Tibial artery (tissue), 4 donors: Measurements from ENCODE around the gene GRM8.

Experiments
- DNase-seq, 2 donors: peaks; one replicate each; pipeline ENCODE4 v3.0.0-alpha.2; 2019
- H3K27ac ChIP-seq, 2 donors: fragments of 200-600 bp; sonication (generic) in 1 of 2; 1 replicate in 1 of 2; 2 replicates in 1 of 2; pipeline ENCODE4 v1.5.1; 2018 to 2019; ENCODE audit warnings: mild to moderate bottlenecking in 1 of 2
- H3K27me3 ChIP-seq, 2 donors: fragments of 200-600 bp; sonication (generic) in 1 of 2; one replicate each; pipeline versions ENCODE4 v1.5.1 to v1.6.0; 2016 to 2019
- H3K36me3 ChIP-seq, 3 donors: fragments of 200-600 bp; sonication (generic) in 2 of 3; one replicate each; pipeline ENCODE4 v1.5.1; 2016 to 2019; ENCODE audit warnings: mild to moderate bottlenecking in 2 of 3
- H3K4me1 ChIP-seq, 4 donors: fragments of 200-600 bp; sonication (generic) in 2 of 4; 1 replicate in 3 of 4; 2 replicates in 1 of 4; pipeline ENCODE4 v1.5.1; 2016 to 2019
- H3K4me3 ChIP-seq, 2 donors: fragments of 200-600 bp; sonication (generic) in 1 of 2; 1 replicate in 1 of 2; 2 replicates in 1 of 2; pipeline ENCODE4 v1.5.1; 2018 to 2019; ENCODE audit warnings: mild to moderate bottlenecking in 2 of 2
- H3K9me3 ChIP-seq, 3 donors: fragments of 200-600 bp; sonication (generic) in 1 of 3; one replicate each; pipeline ENCODE4 v1.5.1; 2016 to 2019
- intact Hi-C: fragments of 100-400 bp; cut with DNase I; formaldehyde crosslinking; loops from one replicate; pipeline ENCODE4 v1.15.0; 2023; ENCODE audit warnings: low total_unique reads
- TF ChIP-seq, protein P1 (sequence below), 2 experiments: fragments of 200-600 bp in 1 of 2; fragments of 450-650 bp in 1 of 2; IDR thresholded peaks; one replicate each; pipeline ENCODE4 v1.5.1; 2017 to 2019; ENCODE audit warnings: antibody characterized with exemption in 2 of 2, mild to moderate bottlenecking in 1 of 2, moderate library complexity in 1 of 2

Gene GRM8

DNA sequence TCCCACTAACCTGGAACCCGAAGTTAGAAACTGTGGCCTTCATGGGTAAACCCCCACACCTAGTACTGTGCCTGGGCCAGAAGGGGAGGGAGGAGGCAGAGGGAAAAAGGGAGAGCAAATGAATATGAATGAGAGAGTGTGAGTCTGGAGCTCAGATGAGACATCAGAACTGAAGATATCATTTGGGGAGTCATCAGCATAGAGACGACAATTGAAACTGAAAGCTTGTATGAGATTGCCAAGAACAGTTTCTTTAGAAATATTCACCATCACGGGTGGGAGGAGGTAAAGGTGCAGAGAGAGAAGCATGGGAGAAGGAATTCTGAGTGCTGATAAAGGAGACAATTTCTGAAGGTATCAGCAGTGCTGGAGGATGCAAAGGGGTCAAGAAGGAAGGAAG lies 171.2 kb downstream of the GRM8 start:
- no peak for DNase-seq
- H3K4me1 ChIP-seq: no peaks in the 10 kb centered on the region
- no peak overlapping the region for H3K4me3 ChIP-seq
- intact Hi-C loops: no loop called here
- no peaks in the 10 kb centered on the region for H3K36me3 ChIP-seq
- no peaks in the 10 kb centered on the region for H3K9me3 ChIP-seq
- H3K27ac ChIP-seq: no peak overlapping the region
- TF ChIP-seq, protein P1, sequence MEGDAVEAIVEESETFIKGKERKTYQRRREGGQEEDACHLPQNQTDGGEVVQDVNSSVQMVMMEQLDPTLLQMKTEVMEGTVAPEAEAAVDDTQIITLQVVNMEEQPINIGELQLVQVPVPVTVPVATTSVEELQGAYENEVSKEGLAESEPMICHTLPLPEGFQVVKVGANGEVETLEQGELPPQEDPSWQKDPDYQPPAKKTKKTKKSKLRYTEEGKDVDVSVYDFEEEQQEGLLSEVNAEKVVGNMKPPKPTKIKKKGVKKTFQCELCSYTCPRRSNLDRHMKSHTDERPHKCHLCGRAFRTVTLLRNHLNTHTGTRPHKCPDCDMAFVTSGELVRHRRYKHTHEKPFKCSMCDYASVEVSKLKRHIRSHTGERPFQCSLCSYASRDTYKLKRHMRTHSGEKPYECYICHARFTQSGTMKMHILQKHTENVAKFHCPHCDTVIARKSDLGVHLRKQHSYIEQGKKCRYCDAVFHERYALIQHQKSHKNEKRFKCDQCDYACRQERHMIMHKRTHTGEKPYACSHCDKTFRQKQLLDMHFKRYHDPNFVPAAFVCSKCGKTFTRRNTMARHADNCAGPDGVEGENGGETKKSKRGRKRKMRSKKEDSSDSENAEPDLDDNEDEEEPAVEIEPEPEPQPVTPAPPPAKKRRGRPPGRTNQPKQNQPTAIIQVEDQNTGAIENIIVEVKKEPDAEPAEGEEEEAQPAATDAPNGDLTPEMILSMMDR (IDR thresholded peaks at IDR 0.05): no peak
- H3K27me3 ChIP-seq: no peaks in the 10 kb centered on the region

DNA sequence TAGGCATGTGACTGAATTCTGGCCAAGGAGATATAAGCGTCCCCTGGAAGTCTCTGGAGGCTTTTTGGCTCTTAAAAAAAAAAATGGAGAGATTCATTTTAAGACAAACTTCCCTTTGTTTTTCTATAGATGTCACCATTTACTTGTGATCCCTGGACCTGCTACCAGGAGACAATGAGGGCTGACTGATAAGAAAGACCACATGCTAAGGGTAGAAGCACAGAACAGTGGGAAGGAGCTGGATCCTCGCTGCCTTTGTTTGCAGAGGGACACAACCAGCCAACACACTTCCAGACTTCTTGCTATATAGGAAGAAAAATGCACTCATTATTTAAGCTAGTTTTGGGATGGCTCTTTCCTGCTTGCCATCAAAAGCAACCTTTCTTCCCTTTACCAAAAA lies 172.2 kb downstream of the GRM8 start:
- DNase-seq: no peak
- Histone ChIP-seq H3K27me3 (no peaks in the 10 kb centered on the region), H3K36me3 (no peaks in the 10 kb centered on the region), H3K4me1 (no peaks in the 10 kb centered on the region), H3K27ac (no peak overlapping the region), H3K9me3 (no peaks in the 10 kb centered on the region), H3K4me3 (no peak overlapping the region)
- TF ChIP-seq, protein P1 (IDR thresholded peaks at IDR 0.05): no peak
- intact Hi-C loops: no loop called here

DNA sequence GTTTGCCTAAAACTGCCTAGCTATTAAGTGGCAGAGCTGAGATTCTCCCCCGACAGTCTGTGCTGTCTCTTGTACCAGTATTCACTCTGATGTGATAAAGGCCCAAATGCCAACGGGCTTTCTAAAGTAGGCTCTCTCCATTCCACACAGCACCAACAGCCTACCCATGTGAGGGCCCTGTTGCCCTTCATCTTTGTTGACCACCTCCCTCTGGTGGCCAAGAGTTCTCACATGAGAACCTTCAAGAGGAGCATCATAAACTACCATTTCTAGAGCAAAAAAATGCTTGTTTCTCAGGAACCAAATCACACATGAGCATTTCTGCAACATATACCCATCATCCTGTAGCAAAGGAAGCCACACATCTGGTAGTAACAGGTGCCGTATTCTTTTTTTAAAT lies 185.8 kb downstream of the GRM8 start:
- Histone ChIP-seq H3K27ac (no peak overlapping the region), H3K4me1 (no peaks in the 10 kb centered on the region), H3K4me3 (no peak overlapping the region), H3K27me3 (no peaks in the 10 kb centered on the region), H3K36me3 (no peaks in the 10 kb centered on the region), H3K9me3 (peaks cover 0 to 3% (median 0%) of the 10 kb centered on the region in 3 donors)
- TF ChIP-seq, protein P1 (IDR thresholded peaks at IDR 0.05): no peak
- intact Hi-C loops: no loop called here
- DNase-seq: no peak

DNA sequence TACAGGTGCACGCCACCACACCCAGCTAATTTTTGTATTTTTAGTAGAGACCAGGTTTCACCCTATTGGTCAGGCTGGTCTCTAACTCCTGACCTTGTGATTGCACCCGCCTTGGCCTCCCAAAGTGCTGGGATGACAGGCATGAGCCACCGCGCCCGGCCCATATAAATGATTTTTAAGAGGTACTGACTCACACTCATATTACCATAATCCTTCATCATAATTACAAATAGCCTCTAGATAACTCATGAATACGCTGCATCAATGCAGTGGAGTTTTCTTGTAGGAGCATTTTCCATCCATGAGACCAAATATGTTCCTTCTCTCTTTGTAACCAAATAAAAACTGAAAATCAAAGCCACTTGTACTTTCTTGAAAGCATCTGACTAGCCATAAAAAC lies 193.3 kb downstream of the GRM8 start:
- DNase-seq: no peak
- TF ChIP-seq, protein P1 (IDR thresholded peaks at IDR 0.05): no peak
- Histone ChIP-seq H3K9me3 (peaks cover 0 to 3% (median 0%) of the 10 kb centered on the region in 3 donors), H3K27me3 (no peaks in the 10 kb centered on the region), H3K27ac (no peak overlapping the region), H3K36me3 (no peaks in the 10 kb centered on the region), H3K4me1 (no peaks in the 10 kb centered on the region), H3K4me3 (no peak overlapping the region)
- intact Hi-C loops: no loop called here

DNA sequence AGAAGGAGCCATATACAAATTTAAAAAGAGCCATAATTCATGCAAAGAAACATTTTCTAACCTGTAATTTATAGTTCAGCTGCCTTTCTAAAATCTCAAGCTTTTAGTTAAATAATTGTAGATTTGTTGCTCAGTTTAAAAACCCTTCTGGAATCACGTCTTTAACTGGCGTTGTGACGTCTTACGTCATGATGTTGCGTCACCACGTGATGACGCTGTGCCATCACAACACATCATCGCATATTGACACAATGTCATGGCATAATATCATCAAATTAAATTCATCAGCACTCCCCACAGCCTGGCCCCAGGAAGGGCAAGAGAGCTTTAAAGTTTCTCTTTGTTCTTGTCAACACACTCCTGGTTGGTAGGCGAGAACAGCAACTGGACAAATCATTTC lies 194.8 kb downstream of the GRM8 start:
- TF ChIP-seq, protein P1 (IDR thresholded peaks at IDR 0.05): no peak
- intact Hi-C loops: no loop called here

DNA sequence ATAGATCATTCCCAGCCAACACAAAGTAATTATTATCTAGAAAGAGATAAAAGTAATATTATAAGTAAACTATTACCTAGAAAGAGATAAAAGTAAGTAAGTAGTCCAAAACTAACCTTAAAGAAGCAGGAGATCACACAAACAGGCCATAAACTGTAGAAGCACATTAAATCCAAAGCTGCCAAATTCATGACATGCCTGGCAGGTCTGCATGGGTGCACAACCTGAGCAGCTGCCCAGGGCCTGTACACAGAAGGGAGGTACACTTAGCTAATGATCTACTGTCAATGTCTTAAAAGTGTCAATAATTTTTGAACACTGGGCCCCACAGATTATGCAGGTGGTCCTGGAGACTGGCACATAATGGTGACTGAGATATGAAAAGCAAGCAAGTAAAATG lies 196.5 kb downstream of the GRM8 start:
- no peaks in the 10 kb centered on the region for H3K9me3 ChIP-seq
- H3K4me1 ChIP-seq: no peaks in the 10 kb centered on the region
- no peak overlapping the region for H3K27ac ChIP-seq
- intact Hi-C loops: no loop called here
- no peak for DNase-seq
- H3K4me3 ChIP-seq: no peak overlapping the region
- no peaks in the 10 kb centered on the region for H3K27me3 ChIP-seq
- TF ChIP-seq, protein P1 (IDR thresholded peaks at IDR 0.05): no peak
- H3K36me3 ChIP-seq: no peaks in the 10 kb centered on the region

More for the DNA sequence above, 194.8 kb downstream of the GRM8 start:
- H3K4me3 ChIP-seq: no peak overlapping the region
- no peaks in the 10 kb centered on the region for H3K9me3 ChIP-seq
- no peaks in the 10 kb centered on the region for H3K4me1 ChIP-seq
- no peaks in the 10 kb centered on the region for H3K27me3 ChIP-seq
- H3K36me3 ChIP-seq: no peaks in the 10 kb centered on the region
- no peak overlapping the region for H3K27ac ChIP-seq
- DNase-seq: no peak
